NCI-H82 treated with DMSO at 0.1 percent for 48 hours (cell line): Measurements from ENCODE around the gene DMAC2L.
A peak's percentile ranks its signal among the peaks of the same experiment; 100 is the strongest.
"Not testable (repeated sequence)": the region's sequence is repeated elsewhere in the genome, so short reads cannot be mapped to it uniquely, and the experiment has no call there.

ENCODE experiments used
- DNase-seq: peaks from one replicate; lab custom pipeline; 2025; ENCODE audit not compliant: unreplicated experiment; lab: John Stamatoyannopoulos, UW

DMAC2L gene

GRCh38 chr14:50311972-50312733 lies at the start of gene DMAC2L, which contains the start of gene L2HGDH:
DMAC2L (plus strand) TSS chr14:50312324; CDS start chr14:50321488, 9,164 bp downstream.
L2HGDH (minus strand) TSS chr14:50312229; CDS start chr14:50312150, 79 bp downstream.
- peak; percentile 81 for DNase-seq

GRCh38 chr14:50262865-50263264 lies 49.3 kb upstream of the DMAC2L start:
- no peak for DNase-seq

GRCh38 chr14:50263321-50263720 lies 48.8 kb upstream of the DMAC2L start:
- DNase-seq = no peak

- DNase-seq = no peak
Measured at GRCh38 chr14:50265029-50265428, 47.1 kb upstream of the DMAC2L start.

GRCh38 chr14:50270932-50271331 lies 41.2 kb upstream of the DMAC2L start:
- DNase-seq = no peak

- DNase-seq = no peak
Measured at GRCh38 chr14:50272498-50272897, 39.6 kb upstream of the DMAC2L start.

- DNase-seq = no peak
Measured at GRCh38 chr14:50285861-50286260, 26.3 kb upstream of the DMAC2L start.

- no peak for DNase-seq
Measured at GRCh38 chr14:50288146-50288545, 24.0 kb upstream of the DMAC2L start.

GRCh38 chr14:50290306-50290705 lies 21.8 kb upstream of the DMAC2L start:
- DNase-seq = no peak

- no peak for DNase-seq
Measured at GRCh38 chr14:50299585-50299984, 12.5 kb upstream of the DMAC2L start.

GRCh38 chr14:50301914-50302313 lies 10.2 kb upstream of the DMAC2L start:
- no peak for DNase-seq

- DNase-seq = no peak
Measured at GRCh38 chr14:50303744-50304471, 8.2 kb upstream of the DMAC2L start.

GRCh38 chr14:50308363-50308915 lies 3.7 kb upstream of the DMAC2L start:
- no peak for DNase-seq

- no peak for DNase-seq
Measured at GRCh38 chr14:50310445-50310844, 1.7 kb upstream of the DMAC2L start.

GRCh38 chr14:50311337-50311971 lies 670 bp upstream of the DMAC2L start:
- DNase-seq = peak; percentile 34

- no peak for DNase-seq
Measured at GRCh38 chr14:50312734-50313054, 570 bp downstream of the DMAC2L start.

- not testable (repeated sequence) for DNase-seq
Measured at GRCh38 chr14:50314098-50314497, 2.0 kb downstream of the DMAC2L start.

- DNase-seq = no peak
Measured at GRCh38 chr14:50318031-50318626, 6.0 kb downstream of the DMAC2L start.

GRCh38 chr14:50319293-50319692 lies 7.2 kb downstream of the DMAC2L start:
- DNase-seq = no peak

GRCh38 chr14:50319721-50320120 lies 7.6 kb downstream of the DMAC2L start:
- no peak for DNase-seq

GRCh38 chr14:50320283-50320682 lies 8.2 kb downstream of the DMAC2L start:
- no peak for DNase-seq
